GM19193 (cell line): Measurements from ENCODE around the gene MYL5.

Experiments used
- POLR2A ChIP-seq: IDR thresholded peaks from 4 replicates; pipeline ENCODE4 v1.6.1; 2011; ENCODE audit not compliant: insufficient read depth, insufficient read length; ENCODE audit errors: extremely low read depth

MYL5 gene

DNA sequence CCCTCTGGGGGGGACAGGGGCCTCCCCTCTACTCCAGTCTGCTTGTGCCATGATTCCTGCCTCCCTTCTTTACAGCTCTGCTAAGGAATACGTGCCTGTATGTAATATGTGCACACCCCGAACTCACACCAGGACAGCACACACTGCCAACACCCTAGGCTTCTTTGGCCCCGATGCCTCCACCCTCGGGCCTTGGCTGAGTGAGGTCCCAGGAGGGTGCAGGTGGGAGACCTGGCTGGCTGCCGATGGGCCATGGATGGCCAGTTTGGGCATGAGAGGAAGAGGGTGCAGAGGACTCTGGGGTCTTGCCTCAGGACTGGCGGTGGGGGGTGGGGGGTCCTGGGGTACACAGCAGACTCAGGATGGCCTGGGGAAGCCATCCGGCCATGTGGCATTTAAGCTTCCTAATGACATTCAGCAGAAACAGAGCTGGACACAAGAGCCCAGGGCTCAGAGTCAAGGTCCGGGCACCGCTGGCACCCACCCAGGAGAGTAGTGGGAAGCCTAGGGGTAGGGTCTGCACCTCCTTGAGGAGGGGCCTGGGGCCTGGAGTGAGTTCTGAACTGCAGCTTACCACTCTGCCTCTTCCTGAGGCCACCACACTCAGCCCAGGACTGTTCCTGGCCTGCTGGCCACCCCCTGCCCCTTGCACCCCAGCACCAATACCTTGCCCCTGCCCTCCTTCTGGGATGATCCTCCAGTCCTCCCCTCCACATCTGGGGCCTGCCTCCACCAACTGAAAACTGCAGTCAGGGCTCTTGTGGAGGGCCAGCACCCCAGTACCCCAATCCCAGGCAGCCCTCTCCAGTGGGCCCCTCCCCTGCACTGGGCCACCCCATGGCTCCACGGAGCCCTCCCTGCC, 29.2 kb downstream of the MYL5 start:
- TF ChIP-seq POLR2A: no peak

DNA sequence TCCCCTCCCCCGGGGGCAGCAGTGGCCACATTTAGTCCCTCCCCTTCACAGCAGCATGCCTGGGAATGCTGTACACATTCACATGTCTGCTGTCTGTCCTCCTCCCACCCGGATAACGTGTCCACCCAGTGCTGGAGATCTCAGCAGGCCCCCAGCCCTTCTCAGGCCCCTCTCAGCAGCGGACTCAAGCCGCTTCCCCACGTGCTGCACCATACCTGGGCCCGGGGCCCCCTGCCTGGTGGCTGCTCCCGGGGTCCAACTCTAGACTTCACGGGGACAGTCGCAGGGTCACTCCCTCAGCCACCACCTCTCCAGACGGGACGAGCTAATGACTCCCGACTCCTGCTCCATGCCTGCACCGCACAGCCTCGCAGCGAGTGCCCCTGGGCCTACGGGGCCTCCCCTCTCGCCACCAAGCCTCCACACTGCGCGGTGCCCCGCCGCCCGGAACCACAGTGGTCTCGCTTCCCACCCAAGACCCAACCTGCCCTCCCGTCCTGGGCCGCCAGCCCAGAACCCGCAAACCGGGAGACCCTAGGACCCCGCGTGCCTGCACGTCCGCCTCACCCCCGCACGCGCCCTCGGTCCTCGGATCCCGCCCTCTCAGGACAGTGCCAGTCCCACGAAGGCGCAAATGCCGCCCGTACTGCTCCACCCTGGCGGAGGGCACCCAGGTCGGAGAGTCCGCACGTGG, 30.0 kb downstream of the MYL5 start:
- no peak for TF ChIP-seq POLR2A

DNA sequence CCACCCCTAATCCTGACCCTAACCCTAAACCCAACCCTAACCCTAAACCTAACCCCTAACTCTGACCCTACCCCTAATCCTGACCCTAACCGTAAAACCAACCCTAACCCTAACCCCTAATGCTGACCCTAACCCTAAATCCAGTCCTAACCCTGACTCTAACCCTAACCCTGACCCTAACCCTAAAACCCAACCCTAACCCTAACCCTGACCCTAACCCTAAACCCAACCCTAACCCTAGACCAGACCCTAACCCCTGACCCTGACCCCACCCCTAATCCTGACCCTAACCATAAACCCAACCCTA, 30.6 kb downstream of the MYL5 start:
- no peak for TF ChIP-seq POLR2A

DNA sequence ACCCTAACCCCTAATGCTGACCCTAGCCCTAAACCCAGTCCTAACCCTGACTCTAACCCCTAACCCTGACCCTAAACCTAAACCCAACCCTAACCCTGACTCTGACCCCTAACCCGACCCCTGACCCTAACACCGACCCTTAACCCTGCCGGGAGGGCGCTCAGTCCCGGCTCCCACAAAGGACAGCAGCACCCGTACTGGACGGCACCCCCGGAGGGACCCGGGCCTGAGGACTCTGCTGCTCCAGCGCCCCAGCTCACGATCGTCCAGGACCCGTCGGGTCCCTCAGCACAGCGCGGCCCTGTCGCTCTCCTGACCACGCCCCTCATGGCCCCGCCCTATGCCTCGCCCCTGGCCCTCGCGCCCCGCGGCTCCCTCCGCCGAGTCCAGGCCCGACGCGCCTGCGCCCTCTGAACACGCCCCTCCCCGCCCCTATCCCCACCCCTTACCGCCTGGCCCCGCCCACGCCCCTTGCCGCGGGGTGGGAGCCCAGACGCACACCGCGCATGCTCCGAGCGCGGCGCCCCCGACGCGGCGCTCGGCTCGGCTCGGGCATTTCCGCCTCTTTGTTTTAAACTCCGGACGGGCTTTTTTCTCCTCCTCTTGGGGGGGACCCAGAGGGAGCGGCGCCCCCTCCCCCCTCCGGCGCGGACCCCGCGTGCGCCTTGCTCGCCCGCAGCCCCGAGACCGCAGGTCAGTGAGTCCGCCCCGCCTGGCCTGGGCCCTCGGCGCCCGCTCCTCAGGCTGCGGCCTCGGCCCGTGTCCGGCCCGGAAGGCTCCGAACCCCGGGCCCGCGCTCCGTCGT, 31.1 kb downstream of the MYL5 start, which contains the start of gene PCGF3:
TSS of gene PCGF3 (plus strand) at position 555 of the 805 bp plus-strand sequence. CDS start 27,849 bp downstream, outside the sequence.
- TF ChIP-seq POLR2A: peak; percentile 51

DNA sequence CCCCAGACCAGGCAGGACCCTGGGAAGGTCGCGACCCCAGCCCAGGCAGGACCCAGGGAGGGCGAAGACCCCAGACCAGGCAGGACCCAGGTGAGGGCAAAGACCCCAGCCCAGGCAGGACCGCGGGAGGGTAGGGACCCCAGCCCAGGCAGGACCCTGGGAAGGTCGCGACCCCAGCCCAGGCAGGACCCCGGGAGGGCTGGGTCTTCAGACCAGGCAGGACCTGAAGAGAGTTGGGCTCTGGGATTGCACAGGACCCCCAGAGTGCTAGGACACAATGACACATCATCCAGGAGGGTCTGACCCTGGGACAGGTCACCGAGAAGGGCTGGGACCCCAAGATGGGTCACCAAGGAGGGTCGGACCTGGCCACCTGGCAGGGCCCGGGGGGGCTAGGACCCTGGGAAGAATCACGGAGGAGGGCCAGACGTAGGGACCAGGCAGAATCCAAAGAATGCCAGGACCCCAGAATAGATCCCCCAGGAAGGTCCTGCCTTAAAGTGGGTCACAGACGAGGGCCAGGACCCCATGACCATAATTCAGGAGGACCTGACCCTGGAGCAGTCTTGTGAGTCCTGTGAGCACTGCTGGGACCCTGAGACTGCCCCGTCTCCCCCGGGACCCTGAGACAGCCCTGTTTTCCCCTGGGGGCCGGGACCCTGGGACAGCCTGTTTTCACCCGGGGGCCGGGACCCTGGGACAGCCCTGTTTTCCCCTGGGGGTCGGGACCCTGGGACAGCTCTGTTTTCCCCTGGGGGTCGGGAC, 32.7 kb downstream of the MYL5 start:
- no peak for TF ChIP-seq POLR2A

DNA sequence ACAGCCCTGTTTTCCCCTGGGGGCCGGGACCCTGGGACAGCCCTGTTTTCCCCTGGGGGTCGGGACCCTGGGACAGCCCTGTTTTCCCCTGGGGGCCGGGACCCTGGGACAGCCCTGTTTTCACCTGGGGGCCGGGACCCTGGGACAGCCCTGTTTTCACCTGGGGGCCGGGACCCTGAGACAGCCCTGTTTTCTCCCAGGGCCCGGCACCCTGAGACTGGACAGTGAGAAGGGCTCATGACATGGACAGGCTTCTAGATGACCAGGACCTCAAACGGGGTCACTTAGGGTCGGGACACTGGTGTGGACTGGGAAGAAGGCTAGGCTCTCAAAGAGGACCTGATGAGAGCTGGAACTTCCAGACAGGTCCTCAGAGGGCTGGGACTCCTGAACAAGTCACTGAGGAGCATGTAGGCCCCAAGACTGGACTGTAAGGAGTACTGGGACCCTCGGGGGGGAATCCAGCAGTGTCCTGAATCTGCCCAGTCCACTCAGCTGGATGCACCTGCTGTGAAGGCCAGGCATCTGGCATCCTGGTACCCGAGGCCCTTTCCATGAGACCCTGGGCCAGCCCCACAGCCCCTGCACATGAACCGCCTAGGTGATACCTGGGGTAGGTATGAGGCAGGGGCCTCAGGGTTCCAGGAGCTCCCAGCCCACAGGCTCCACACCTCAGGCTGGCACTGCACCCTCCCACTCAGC, 33.7 kb downstream of the MYL5 start:
- TF ChIP-seq POLR2A: no peak

DNA sequence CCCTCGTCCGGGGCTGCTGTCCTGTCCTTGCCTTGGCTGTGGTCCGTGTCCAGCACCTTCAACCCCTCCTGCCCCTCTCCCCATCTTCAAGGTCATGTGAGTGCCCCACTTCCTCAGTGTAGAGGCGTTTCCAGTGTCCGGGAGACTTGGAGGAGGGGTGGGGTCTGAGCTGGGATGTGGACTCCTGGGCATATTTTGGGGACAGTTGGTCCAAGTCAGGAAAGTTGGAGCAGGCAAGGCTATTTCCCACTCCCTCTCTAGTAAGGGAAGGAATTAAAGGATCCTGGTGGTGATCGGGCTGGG, 34.2 kb downstream of the MYL5 start:
- TF ChIP-seq POLR2A: no peak

DNA sequence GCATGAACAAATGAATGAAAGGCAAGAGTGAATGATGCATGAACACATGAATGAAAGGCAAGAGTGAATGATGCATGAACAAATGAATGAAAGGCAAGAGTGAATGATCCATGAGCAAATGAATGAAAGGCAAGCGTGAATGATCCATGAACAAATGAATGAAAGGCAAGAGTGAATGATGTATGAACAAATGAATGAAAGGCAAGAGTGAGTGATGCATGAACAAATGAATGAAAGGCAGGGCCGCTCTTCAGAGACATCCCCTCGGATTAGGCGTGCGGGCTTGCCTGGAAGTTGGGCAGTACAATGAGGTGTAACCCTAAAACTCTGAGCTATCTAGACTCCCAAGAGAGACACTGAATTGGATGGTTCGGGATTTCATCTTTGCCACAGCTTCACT, 35.0 kb downstream of the MYL5 start:
- no peak for TF ChIP-seq POLR2A

DNA sequence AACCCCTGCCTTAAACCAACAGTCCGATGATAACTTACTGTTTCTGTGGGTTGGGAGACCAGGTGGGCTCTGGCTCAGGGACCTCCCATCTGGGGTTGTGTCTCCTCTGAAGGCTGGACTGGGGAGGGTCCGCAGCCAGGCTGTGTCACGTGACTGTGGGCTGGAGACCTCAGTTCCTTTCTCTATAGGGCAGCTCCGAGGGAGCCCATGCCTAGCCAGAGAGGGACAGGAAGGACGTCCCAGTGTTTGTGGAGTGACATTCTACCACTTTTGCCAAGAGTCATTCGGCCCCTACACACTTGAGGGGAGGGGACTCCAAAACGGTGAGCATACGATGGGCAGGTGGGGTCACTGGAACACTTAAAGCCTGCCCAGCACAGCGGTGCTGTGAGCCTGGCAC, 35.8 kb downstream of the MYL5 start:
- no peak for TF ChIP-seq POLR2A

DNA sequence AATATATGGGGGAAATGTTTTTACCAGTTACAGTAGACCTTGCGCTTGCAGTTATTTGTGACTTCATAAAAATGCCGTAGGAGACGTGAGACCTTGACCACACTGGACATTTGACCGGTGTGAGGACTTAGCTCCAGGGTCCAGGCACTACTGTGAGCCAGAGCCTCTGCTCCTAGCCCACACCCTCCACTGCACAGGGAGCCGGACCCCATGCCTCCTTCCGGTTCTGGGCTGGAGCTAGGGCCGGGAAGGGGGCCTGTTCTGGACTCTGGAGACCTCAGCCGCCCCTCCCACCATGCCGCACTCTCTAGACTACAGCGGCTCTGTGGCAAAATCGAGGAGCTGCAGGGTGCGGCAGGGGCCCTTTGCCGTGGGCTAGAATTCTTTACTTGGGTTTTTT, 36.6 kb downstream of the MYL5 start:
- TF ChIP-seq POLR2A: no peak

DNA sequence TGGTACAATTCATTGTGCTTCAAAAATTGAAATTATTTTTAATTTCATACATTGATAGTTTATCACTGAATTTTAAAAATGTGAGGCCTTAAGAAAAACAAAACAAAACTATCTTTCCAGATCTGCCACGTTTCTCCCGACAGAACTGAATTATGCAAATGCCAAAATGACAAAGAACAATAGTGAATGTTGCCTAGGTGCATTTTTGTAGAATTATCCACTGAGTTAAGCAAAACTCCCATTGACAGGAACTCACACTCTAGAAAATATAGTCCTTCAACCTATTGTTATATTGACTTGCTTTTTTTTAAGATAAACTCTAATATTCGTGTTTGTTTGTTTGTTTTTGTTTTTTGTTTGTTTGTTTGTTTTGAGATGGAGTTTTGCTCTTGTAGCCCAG, 37.8 kb downstream of the MYL5 start:
- no peak for TF ChIP-seq POLR2A

DNA sequence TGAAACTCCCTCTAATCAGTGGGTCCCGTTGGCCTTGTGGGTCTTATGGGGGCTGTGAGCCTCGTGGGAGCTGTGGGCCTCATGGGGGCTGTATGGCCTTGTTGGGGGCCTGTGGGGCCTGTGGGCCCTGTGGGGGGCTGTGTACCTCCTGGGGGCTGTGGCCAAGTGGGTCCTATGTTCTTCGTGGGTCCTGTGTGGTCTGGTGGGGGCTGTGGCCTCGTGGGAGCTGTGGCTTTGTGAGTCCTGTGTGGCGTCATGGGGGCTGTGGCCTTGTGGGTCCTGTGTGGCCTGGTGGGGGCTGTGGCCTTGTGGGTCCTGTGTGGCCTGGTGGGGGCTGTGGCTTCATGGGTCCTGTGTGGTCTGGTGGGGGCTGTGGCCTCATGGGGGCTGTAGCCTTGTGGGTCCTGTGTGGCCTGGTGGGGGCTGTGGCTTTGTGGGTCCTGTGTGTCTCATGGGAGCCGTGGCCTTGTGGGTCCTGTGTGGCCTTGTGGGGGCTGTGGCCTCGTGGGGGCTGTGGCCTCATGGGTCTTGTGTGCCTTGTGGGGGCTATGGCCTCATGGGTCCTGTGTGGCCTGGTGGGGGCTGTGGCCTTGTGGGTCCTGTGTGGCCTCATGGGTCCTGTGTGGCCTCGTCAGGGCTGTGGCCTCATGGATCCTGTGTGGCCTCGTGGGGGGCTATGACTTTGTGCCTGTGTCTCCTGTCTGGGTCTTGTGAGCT, 38.7 kb downstream of the MYL5 start:
- TF ChIP-seq POLR2A: no peak

DNA sequence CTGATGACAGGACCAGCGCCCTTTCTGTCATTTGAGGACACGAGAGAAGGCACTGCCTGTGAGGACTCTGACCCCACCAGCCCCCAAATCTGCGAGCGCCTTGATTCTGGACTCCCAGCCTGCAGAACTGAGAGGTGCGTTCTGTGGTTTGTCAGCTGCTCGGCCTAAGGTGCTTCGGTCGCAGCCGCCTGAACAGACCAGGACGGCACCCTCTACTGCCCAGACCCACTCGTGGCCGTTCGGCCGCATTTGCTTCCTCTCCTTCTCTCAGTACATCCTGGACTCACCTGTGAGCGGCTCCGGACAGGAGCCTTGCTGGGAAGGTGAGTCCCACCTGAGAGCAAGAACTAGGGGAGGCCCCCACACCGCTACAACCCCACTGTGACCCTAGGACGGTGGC, 39.7 kb downstream of the MYL5 start:
- no peak for TF ChIP-seq POLR2A

DNA sequence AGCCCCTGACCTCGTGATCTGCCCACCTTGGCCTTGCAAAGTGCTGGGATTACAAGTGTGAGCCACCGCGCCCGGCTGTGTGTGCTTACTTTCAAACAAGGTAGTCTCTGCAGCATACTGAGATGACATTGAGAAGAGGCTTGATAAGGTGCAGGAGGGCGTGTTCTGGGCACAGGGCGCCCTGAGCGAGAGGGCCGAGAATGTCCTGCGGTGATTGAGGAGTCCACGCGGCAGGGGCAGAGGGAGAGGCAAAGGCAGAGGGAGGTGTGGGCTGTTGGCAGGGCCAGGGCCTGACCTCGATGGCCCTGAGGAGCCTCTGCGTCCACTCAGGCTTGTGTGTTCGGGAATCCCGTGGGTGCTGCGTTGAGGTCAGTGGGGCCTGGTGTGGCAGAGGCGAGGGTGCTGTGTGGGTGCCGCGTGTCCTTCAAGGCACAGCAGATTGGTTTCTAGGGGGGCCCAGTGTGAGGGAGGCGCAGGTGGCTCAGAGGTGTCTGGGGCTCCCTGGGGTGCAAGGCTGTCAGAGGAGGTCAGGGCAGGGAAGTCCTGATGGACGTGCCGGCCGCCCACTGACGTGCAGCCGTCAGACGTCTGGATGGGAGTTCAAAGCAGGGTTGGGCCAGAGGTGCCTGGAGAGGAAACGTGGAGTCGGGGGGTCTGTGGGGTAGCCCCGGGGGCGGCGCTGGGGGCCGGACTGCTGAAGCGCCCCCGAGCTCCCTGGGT, 43.4 kb downstream of the MYL5 start:
- TF ChIP-seq POLR2A: no peak

DNA sequence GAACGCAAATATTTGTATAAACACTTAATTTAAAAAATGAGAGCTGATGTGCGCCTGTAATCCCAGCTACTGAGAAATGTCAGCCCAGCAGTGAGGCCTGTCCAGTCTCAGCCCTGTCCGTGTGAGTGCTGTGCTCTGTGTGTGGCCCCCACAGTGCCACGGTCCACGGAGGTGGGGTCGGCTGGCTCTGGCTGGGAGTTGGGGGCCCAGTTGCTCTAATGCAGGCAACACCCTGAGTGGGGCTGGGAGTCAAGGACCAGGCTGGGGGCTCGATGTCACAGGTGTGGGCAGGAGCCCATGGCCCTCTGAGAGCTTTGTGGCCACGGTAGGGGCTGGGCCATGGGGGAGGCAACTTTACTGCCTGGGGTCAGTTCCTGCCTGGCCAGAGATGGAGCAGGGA, 44.1 kb downstream of the MYL5 start:
- TF ChIP-seq POLR2A: no peak
